ENCODE data around the gene PALMD. TPM values are rescaled to one million over a fixed set of nuclear protein-coding genes. Genes with fewer than 3 reads are reported as not detected.

The PALMD gene
- total and polyA plus RNA-seq, 2 donors (not counting 1 experiment from before 2014, with no cell fraction given) = not detected

GRCh38 chr1:99636647-99637175 lies 9.2 kb upstream of the PALMD start:
- Mint-ChIP-seq H3K9me3 (ENCODE audit: insufficient read depth) (no peaks in the 10 kb centered on the region), H3K27ac (no peak overlapping the region), H3K4me3 (no peak overlapping the region), H3K27me3 (no peaks in the 10 kb centered on the region), H3K4me1 (no peaks in the 10 kb centered on the region)
- Histone ChIP-seq H3K79me2 (ENCODE audit: control insufficient read depth, insufficient read depth, low read length) (no peaks in the 10 kb centered on the region), H3K27me3 (replicated peaks in 1 of 4; ENCODE audit: control extremely low read depth in 1 of 4, control insufficient read depth in 3 of 4, insufficient read depth in 4 of 4, low read length in 3 of 4) (peaks cover 0 to 4% (median 0%) of the 10 kb centered on the region in 4 experiments), H3K27ac (ENCODE audit: low read length in 2 of 2) (no peak overlapping the region), H3K9ac (ENCODE audit: low read length) (no peak overlapping the region), H3K9me3 (ENCODE audit: control extremely low read depth in 1 of 3, control insufficient read depth in 2 of 3, insufficient read depth in 1 of 3, low read length in 2 of 3) (no peaks in the 10 kb centered on the region), H2AFZ (ENCODE audit: insufficient read depth, low read depth, low read length, poor library complexity, severe bottlenecking) (no peak overlapping the region), H4K20me1 (ENCODE audit: control insufficient read depth, insufficient read depth, low read length, poor library complexity, severe bottlenecking) (no peaks in the 10 kb centered on the region), H3K4me3 (ENCODE audit: control extremely low read depth in 1 of 5, extremely low read depth in 1 of 5, insufficient read depth in 1 of 5, low read depth in 2 of 5, low read length in 4 of 5) (no peak overlapping the region), H3K4me2 (replicated peaks; ENCODE audit: low read depth, low read length, poor library complexity, severe bottlenecking) (no peak overlapping the region), H3K36me3 (replicated peaks in 1 of 2; ENCODE audit: control extremely low read depth in 1 of 2, control insufficient read depth in 1 of 2, extremely low read depth in 1 of 2, insufficient read depth in 2 of 2, low read length in 1 of 2) (no peaks in the 10 kb centered on the region), H3K4me1 (ENCODE audit: control insufficient read depth in 2 of 2, insufficient read depth in 2 of 2, low read length in 2 of 2) (no peaks in the 10 kb centered on the region)
- no peak for ATAC-seq (ENCODE audit: low read depth)
- no CpG with 5 or more reads among the region's 2 CpGs for WGBS (ENCODE audit: insufficient coverage)
- no peak for TF ChIP-seq CTCF (IDR thresholded peaks at IDR 0.05)
- no peak for DNase-seq
- ChIA-PET CTCF (no interaction called here), POLR2A (no interaction called here)
- intact Hi-C loops (cut with micrococcal nuclease) = no loop called here

DNA sequence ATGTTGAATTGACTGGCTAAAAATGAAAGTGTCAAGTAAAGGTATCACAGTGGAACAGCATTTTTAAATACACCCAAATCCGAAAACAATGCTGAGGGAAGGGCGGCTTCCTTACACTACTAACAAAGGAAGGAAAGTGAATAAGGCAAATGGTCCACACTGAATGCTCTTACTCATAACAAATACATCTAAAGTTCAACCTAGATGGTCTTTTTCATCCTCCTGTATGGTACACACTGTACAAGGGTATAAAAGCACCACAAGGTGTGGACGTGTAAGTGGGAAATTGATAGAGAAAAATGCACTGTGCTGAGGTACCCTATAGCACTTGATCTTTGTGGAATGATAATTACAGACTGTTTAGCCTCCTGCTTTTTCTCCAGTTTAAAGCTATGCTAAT lies 7.1 kb upstream of the PALMD start:
- ATAC-seq (ENCODE audit: low read depth) = no peak
- CTCF ChIA-PET = no interaction called here

More for the DNA sequence above, 7.1 kb upstream of the PALMD start:
- Histone ChIP-seq H3K4me2 (replicated peaks; ENCODE audit: low read depth, low read length, poor library complexity, severe bottlenecking) (no peak overlapping the region), H3K27ac (ENCODE audit: low read length in 2 of 2) (no peak overlapping the region), H3K9ac (ENCODE audit: low read length) (no peak overlapping the region), H4K20me1 (ENCODE audit: control insufficient read depth, insufficient read depth, low read length, poor library complexity, severe bottlenecking) (no peaks in the 10 kb centered on the region), H3K27me3 (replicated peaks in 1 of 4; ENCODE audit: control extremely low read depth in 1 of 4, control insufficient read depth in 3 of 4, insufficient read depth in 4 of 4, low read length in 3 of 4) (peaks cover 0 to 4% (median 0%) of the 10 kb centered on the region in 4 experiments), H3K79me2 (ENCODE audit: control insufficient read depth, insufficient read depth, low read length) (no peaks in the 10 kb centered on the region), H3K4me1 (ENCODE audit: control insufficient read depth in 2 of 2, insufficient read depth in 2 of 2, low read length in 2 of 2) (no peaks in the 10 kb centered on the region), H2AFZ (ENCODE audit: insufficient read depth, low read depth, low read length, poor library complexity, severe bottlenecking) (no peak overlapping the region), H3K36me3 (replicated peaks in 1 of 2; ENCODE audit: control extremely low read depth in 1 of 2, control insufficient read depth in 1 of 2, extremely low read depth in 1 of 2, insufficient read depth in 2 of 2, low read length in 1 of 2) (no peaks in the 10 kb centered on the region), H3K9me3 (ENCODE audit: control extremely low read depth in 1 of 3, control insufficient read depth in 2 of 3, insufficient read depth in 1 of 3, low read length in 2 of 3) (no peaks in the 10 kb centered on the region), H3K4me3 (ENCODE audit: control extremely low read depth in 1 of 5, extremely low read depth in 1 of 5, insufficient read depth in 1 of 5, low read depth in 2 of 5, low read length in 4 of 5) (no peak overlapping the region)
- Mint-ChIP-seq H3K4me1 (no peaks in the 10 kb centered on the region), H3K27ac (no peak overlapping the region), H3K27me3 (no peaks in the 10 kb centered on the region), H3K9me3 (ENCODE audit: insufficient read depth) (no peaks in the 10 kb centered on the region), H3K4me3 (no peak overlapping the region)
- POLR2A ChIA-PET = no interaction called here
- TF ChIP-seq EZH2 (IDR thresholded peaks at IDR 0.05; ENCODE audit: borderline replicate concordance, insufficient read depth, low read depth, low read length, poor library complexity, severe bottlenecking) = no peak
- no peak for TF ChIP-seq CTCF (IDR thresholded peaks at IDR 0.05)
- WGBS (ENCODE audit: insufficient coverage) = no CpG with 5 or more reads among the region's 3 CpGs
- no peak for DNase-seq
- intact Hi-C loops (cut with micrococcal nuclease) = no loop called here
